Astrocyte (in vitro differentiated cells and primary cell): ENCODE results near the gene MRPL33. TPM values are rescaled to one million over a fixed set of nuclear protein-coding genes. Genes with fewer than 3 reads are reported as not detected.

Source experiments
- DNase-seq: peaks from one replicate; pipeline ENCODE4 v3.0.0-alpha.2; 2010; ENCODE audit warnings: low read depth
- FAIRE-seq: peaks from 2 replicates; lab custom pipeline; 2011; peaks lifted over from hg19 to GRCh38; lab: Jason Lieb, UNC
- H2AFZ ChIP-seq: 2 replicates; pipeline ENCODE4 v1.6.0; 2012; ENCODE audit warnings: low read depth, low read length, inconsistent platforms
- H3K27ac ChIP-seq: 2 replicates; pipeline ENCODE4 v1.5.1; 2011; ENCODE audit warnings: low read depth, low read length, inconsistent platforms
- H3K27me3 ChIP-seq: 2 replicates; pipeline ENCODE4 v1.6.0; 2011; ENCODE audit warnings: low read length, inconsistent platforms; ENCODE audit not compliant: insufficient read depth
- H3K36me3 ChIP-seq: 2 replicates; pipeline ENCODE4 v1.5.1; 2011; ENCODE audit warnings: low read length, inconsistent platforms; ENCODE audit not compliant: insufficient read depth
- H3K4me1 ChIP-seq: 2 replicates; pipeline ENCODE4 v1.5.1; 2011; ENCODE audit warnings: low read length, inconsistent platforms; ENCODE audit not compliant: insufficient read depth
- H3K4me2 ChIP-seq: 2 replicates; pipeline ENCODE4 v1.6.0; 2012; ENCODE audit warnings: low read length, inconsistent platforms
- H3K4me3 ChIP-seq: 2 replicates; pipeline ENCODE4 v1.5.1; 2011; ENCODE audit warnings: low read depth, mild to moderate bottlenecking, low read length, inconsistent platforms; ENCODE audit not compliant: insufficient read depth
- H3K79me2 ChIP-seq: 2 replicates; pipeline ENCODE4 v1.6.0; 2012; ENCODE audit warnings: mild to moderate bottlenecking, low read length, inconsistent platforms; ENCODE audit not compliant: insufficient read depth
- H3K9ac ChIP-seq: 2 replicates; pipeline ENCODE4 v1.6.0; 2012; ENCODE audit warnings: mild to moderate bottlenecking, low read length, inconsistent platforms
- H3K9me3 ChIP-seq: 2 replicates; pipeline ENCODE4 v1.5.1; 2012; ENCODE audit warnings: low read depth, mild to moderate bottlenecking, low read length, inconsistent platforms; ENCODE audit not compliant: insufficient read depth
- H4K20me1 ChIP-seq: 2 replicates; pipeline ENCODE4 v1.6.0; 2012; ENCODE audit warnings: low read length, inconsistent platforms; ENCODE audit not compliant: insufficient read depth
- H3K27ac Mint-ChIP-seq: one replicate; pipeline ENCODE4 v1.8.0; 2021; ENCODE audit warnings: mild to moderate bottlenecking, mixed read lengths; ENCODE audit not compliant: unreplicated experiment
- H3K27me3 Mint-ChIP-seq: one replicate; pipeline ENCODE4 v1.8.0; 2021; ENCODE audit warnings: low read depth, mixed read lengths; ENCODE audit not compliant: unreplicated experiment
- H3K36me3 Mint-ChIP-seq: one replicate; pipeline ENCODE4 v1.8.0; 2021; ENCODE audit warnings: low read depth, mixed read lengths; ENCODE audit not compliant: unreplicated experiment
- H3K4me1 Mint-ChIP-seq: one replicate; pipeline ENCODE4 v1.8.0; 2021; ENCODE audit warnings: low read depth, mixed read lengths; ENCODE audit not compliant: unreplicated experiment
- H3K4me3 Mint-ChIP-seq: one replicate; pipeline ENCODE4 v1.8.0; 2021; ENCODE audit warnings: mild to moderate bottlenecking, moderate library complexity, mixed read lengths; ENCODE audit not compliant: unreplicated experiment
- H3K9me3 Mint-ChIP-seq: one replicate; pipeline ENCODE4 v1.8.0; 2021; ENCODE audit warnings: mild to moderate bottlenecking, mixed read lengths; ENCODE audit not compliant: unreplicated experiment
- CTCF ChIP-seq: IDR thresholded peaks from 2 replicates; pipeline ENCODE4 v1.5.1; 2011; ENCODE audit warnings: low read depth, mild to moderate bottlenecking, inconsistent platforms, low read length, moderate library complexity; ENCODE audit not compliant: insufficient read depth
- EZH2 ChIP-seq: IDR thresholded peaks from 2 replicates; pipeline ENCODE4 v1.6.1; 2012; ENCODE audit warnings: mild to moderate bottlenecking, low read length, inconsistent platforms; ENCODE audit not compliant: insufficient read depth
- total RNA-seq: library from RNA; stranded (reverse); gene quantifications from 2 replicates; pipeline ENCODE4 v1.2.1, GENCODE V29; 2021

MRPL33 gene
- total RNA-seq, 1 donor from 2014 or later = 85.3 TPM

GRCh38 chr2:27811768-27812167 is 40.2 kb downstream of the MRPL33 start:
- Mint-ChIP-seq H3K4me3 (no peak overlapping the region), H3K27ac (no peak overlapping the region), H3K4me1 (peaks cover 22% of the 10 kb centered on the region), H3K36me3 (no peaks in the 10 kb centered on the region), H3K27me3 (no peaks in the 10 kb centered on the region), H3K9me3 (peaks cover 2% of the 10 kb centered on the region)
- no peaks in the 10 kb centered on the region for H4K20me1 ChIP-seq
- TF ChIP-seq CTCF = no peak
- no peak for TF ChIP-seq EZH2
- no peak overlapping the region for H2AFZ ChIP-seq
- no peak overlapping the region for H3K4me3 ChIP-seq
- no peaks in the 10 kb centered on the region for H3K79me2 ChIP-seq
- no peak overlapping the region for H3K9ac ChIP-seq
- H3K27ac ChIP-seq = no peak overlapping the region
- no peak overlapping the region for H3K4me2 ChIP-seq
- H3K27me3 ChIP-seq = no peaks in the 10 kb centered on the region
- H3K9me3 ChIP-seq = no peaks in the 10 kb centered on the region
- H3K36me3 ChIP-seq = no peaks in the 10 kb centered on the region
- peaks cover 24% of the 10 kb centered on the region for H3K4me1 ChIP-seq
- DNase-seq = no peak
- no peak for FAIRE-seq

GRCh38 chr2:27814758-27815157 is 43.2 kb downstream of the MRPL33 start:
- H3K27me3 Mint-ChIP-seq = no peaks in the 10 kb centered on the region
- no peaks in the 10 kb centered on the region for H3K36me3 Mint-ChIP-seq
- Histone ChIP-seq H3K9me3 (no peaks in the 10 kb centered on the region), H4K20me1 (no peaks in the 10 kb centered on the region), H3K79me2 (no peaks in the 10 kb centered on the region), H3K4me2 (no peak overlapping the region), H2AFZ (no peak overlapping the region), H3K27ac (no peak overlapping the region), H3K36me3 (no peaks in the 10 kb centered on the region), H3K9ac (no peak overlapping the region), H3K4me1 (peaks cover 12% of the 10 kb centered on the region), H3K4me3 (no peak overlapping the region), H3K27me3 (no peaks in the 10 kb centered on the region)
- H3K27ac Mint-ChIP-seq = no peak overlapping the region
- TF ChIP-seq EZH2 (no peak), CTCF (no peak)
- peaks cover 6% of the 10 kb centered on the region for H3K9me3 Mint-ChIP-seq
- DNase-seq = no peak
- no peak for FAIRE-seq
- peaks cover 19% of the 10 kb centered on the region for H3K4me1 Mint-ChIP-seq
- no peak overlapping the region for H3K4me3 Mint-ChIP-seq

DNA sequence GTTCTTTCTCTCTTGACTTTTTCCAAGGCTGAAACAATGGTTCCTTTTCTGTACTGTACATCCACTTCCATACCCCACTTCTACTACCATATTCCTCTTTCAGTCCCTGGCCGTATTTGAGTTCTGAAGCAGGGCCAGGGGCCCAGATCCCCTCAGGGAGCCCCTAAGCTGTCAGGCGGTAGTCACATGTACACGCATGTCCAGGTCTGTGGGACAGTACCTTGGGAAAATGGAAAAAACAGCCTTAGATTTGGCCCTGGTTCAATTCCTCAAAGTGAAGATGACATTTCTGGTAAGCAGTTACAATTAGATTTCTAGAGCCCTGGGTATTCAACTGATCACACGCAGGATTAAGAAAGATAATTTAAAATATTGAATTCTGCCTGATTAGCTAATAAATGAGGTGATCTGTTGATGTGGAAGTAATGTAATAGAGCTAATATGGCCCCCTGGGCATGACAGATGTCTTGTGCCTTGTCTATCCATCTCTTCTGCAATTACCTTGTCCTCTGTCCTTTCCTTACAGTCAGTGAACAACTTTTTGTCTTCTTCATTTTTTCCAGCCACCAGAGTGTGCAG is 44.4 kb downstream of the MRPL33 start:
- Mint-ChIP-seq H3K27ac (no peak overlapping the region), H3K27me3 (no peaks in the 10 kb centered on the region), H3K36me3 (peaks cover under 1% of the 10 kb centered on the region), H3K4me3 (no peak overlapping the region), H3K4me1 (peaks cover 8% of the 10 kb centered on the region), H3K9me3 (peaks cover 10% of the 10 kb centered on the region)
- H2AFZ ChIP-seq = no peak overlapping the region
- no peak for TF ChIP-seq CTCF
- no peak for TF ChIP-seq EZH2
- FAIRE-seq (no peak), DNase-seq (no peak)
- H3K27ac ChIP-seq = no peak overlapping the region
- H3K9me3 ChIP-seq = no peaks in the 10 kb centered on the region
- H3K9ac ChIP-seq = no peak overlapping the region
- H3K4me2 ChIP-seq = no peak overlapping the region
- no peaks in the 10 kb centered on the region for H3K27me3 ChIP-seq
- no peaks in the 10 kb centered on the region for H3K36me3 ChIP-seq
- H3K4me3 ChIP-seq = no peak overlapping the region
- H3K79me2 ChIP-seq = no peaks in the 10 kb centered on the region
- H3K4me1 ChIP-seq = peaks cover 2% of the 10 kb centered on the region
- H4K20me1 ChIP-seq = no peaks in the 10 kb centered on the region
